Lower leg skin (tissue), 4 donors: ENCODE measurements around the gene KCNJ4. TPM values are rescaled to one million over a fixed set of nuclear protein-coding genes. Genes with fewer than 3 reads are reported as not detected.

Experiments used
- DNase-seq, 2 donors: peaks; one replicate each; pipeline ENCODE4 v3.0.0-alpha.2; 2019; ENCODE audit warnings: low spot score in 2 of 2
- H3K4me3 ChIP-seq: fragments of 200-600 bp; sonication (generic); 2 replicates; pipeline ENCODE4 v1.5.1; 2017; ENCODE audit warnings: mild to moderate bottlenecking, low read depth; ENCODE audit not compliant: poor library complexity, severe bottlenecking
- POLR2A ChIP-seq, 2 donors: fragments of 450-650 bp; IDR thresholded peaks; one replicate each; pipeline ENCODE4 v1.6.1; 2016 to 2017; ENCODE audit warnings: antibody characterized with exemption in 2 of 2, mild to moderate bottlenecking in 1 of 2, moderate library complexity in 1 of 2
- WGBS, 2 donors: methylation state at CpG; one replicate each; pipeline ENCODE4 v1.1.5; 2018; 5-methylcytosine and 5-hydroxymethylcytosine counted together
- intact Hi-C: fragments of 100-400 bp; cut with DNase I; formaldehyde crosslinking; loops from one replicate; pipeline ENCODE4 v1.15.0; 2023; ENCODE audit warnings: low total_unique reads
- total RNA-seq, 4 donors: library from RNA; depleted of rRNA; stranded (reverse); fragments of >200 nt; gene quantifications; one replicate each; pipeline ENCODE4 v1.1.0, GENCODE V29; 2016
- TF ChIP-seq, protein P1 (sequence below), 3 donors: fragments of 450-650 bp; IDR thresholded peaks; one replicate each; pipeline ENCODE4 v1.5.1; 2016; ENCODE audit warnings: antibody characterized with exemption in 3 of 3, mild to moderate bottlenecking in 3 of 3, moderate library complexity in 2 of 3

KCNJ4 gene
- total RNA-seq, 4 donors from 2014 or later: 0.29 to 1.4 (median 0.46) TPM; not detected in 1

- 63 to 64% methylated on average over 2 of the region's 2 CpGs for WGBS, 2 donors
- intact Hi-C loops: no loop called here
- no peak overlapping the region for H3K4me3 ChIP-seq
- no peak for TF ChIP-seq POLR2A (IDR thresholded peaks at IDR 0.05)
- TF ChIP-seq, protein P1, sequence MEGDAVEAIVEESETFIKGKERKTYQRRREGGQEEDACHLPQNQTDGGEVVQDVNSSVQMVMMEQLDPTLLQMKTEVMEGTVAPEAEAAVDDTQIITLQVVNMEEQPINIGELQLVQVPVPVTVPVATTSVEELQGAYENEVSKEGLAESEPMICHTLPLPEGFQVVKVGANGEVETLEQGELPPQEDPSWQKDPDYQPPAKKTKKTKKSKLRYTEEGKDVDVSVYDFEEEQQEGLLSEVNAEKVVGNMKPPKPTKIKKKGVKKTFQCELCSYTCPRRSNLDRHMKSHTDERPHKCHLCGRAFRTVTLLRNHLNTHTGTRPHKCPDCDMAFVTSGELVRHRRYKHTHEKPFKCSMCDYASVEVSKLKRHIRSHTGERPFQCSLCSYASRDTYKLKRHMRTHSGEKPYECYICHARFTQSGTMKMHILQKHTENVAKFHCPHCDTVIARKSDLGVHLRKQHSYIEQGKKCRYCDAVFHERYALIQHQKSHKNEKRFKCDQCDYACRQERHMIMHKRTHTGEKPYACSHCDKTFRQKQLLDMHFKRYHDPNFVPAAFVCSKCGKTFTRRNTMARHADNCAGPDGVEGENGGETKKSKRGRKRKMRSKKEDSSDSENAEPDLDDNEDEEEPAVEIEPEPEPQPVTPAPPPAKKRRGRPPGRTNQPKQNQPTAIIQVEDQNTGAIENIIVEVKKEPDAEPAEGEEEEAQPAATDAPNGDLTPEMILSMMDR (IDR thresholded peaks at IDR 0.05): no peak
- no peak for DNase-seq
These were observed 39.5 kb upstream of the KCNJ4 start for GRCh38 chr22:38494498-38494897.

GRCh38 chr22:38491707-38492348, 36.8 kb upstream of the KCNJ4 start:
- WGBS, 2 donors: 75 to 76% methylated on average over 5 of the region's 5 CpGs
- TF ChIP-seq, protein P1 (IDR thresholded peaks at IDR 0.05): no peak
- TF ChIP-seq POLR2A (IDR thresholded peaks at IDR 0.05): no peak
- intact Hi-C loops: no loop called here
- H3K4me3 ChIP-seq: no peak overlapping the region
- no peak for DNase-seq

GRCh38 chr22:38490915-38491314, 35.9 kb upstream of the KCNJ4 start:
- 50 to 60% methylated on average over 1 of the region's 1 CpG for WGBS, 2 donors
- intact Hi-C loops: no loop called here
- TF ChIP-seq POLR2A (IDR thresholded peaks at IDR 0.05): no peak
- TF ChIP-seq, protein P1 (IDR thresholded peaks at IDR 0.05): no peak
- no peak overlapping the region for H3K4me3 ChIP-seq
- DNase-seq: no peak

- WGBS, 2 donors: 59 to 77% methylated on average over 2 of the region's 2 CpGs
- TF ChIP-seq POLR2A (IDR thresholded peaks at IDR 0.05): no peak
- TF ChIP-seq, protein P1 (IDR thresholded peaks at IDR 0.05): no peak
These were observed 35.5 kb upstream of the KCNJ4 start for GRCh38 chr22:38490475-38490874.

GRCh38 chr22:38489561-38490145, 34.7 kb upstream of the KCNJ4 start:
- TF ChIP-seq POLR2A (IDR thresholded peaks at IDR 0.05): no peak
- TF ChIP-seq, protein P1 (IDR thresholded peaks at IDR 0.05): no peak
- intact Hi-C loops: no loop called here
- DNase-seq: no peak
- H3K4me3 ChIP-seq: no peak overlapping the region
- 78% methylated on average over 7 of the region's 7 CpGs for WGBS, 2 donors

More at GRCh38 chr22:38490475-38490874, 35.5 kb upstream of the KCNJ4 start:
- intact Hi-C loops: no loop called here
- H3K4me3 ChIP-seq: no peak overlapping the region
- DNase-seq: no peak
